ENCODE results near the gene SMARCAD1.

The SMARCAD1 gene

DNA sequence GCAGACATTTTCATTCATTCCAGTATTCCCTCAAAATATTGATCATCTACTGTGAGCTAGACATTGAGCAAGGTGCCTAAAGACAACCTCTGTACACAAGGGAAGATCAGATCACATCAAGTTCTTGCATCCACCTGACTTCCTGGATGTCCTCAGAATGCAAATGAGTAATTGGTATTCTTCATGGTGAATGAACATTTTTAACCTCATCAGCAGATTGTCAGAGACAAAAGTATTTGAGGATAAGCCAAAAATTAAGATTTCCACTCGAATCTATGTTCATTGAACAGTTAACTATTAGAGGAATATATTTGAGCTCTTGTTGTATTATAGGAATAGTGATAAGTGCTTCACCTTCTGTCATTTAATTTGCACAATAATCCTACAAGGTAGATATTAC is 1.3 kb downstream of the SMARCAD1 start:
- H3K27me3 ChIP-seq (replicated peaks in 2 of 5; ENCODE audit: control insufficient read depth in 4 of 5, insufficient read depth in 5 of 5, low read length in 4 of 5), result no peaks in the 10 kb centered on the region
- no CpG with 5 or more reads among the region's 1 CpG for WGBS (ENCODE audit: insufficient coverage)
- peak overlapping the region; percentile 95 to 98 for H3K27ac ChIP-seq (ENCODE audit: insufficient read depth in 1 of 2, low read depth in 1 of 2, low read length in 2 of 2, poor library complexity in 1 of 2, severe bottlenecking in 2 of 2)
- no peaks in the 10 kb centered on the region for H3K9me3 ChIP-seq (ENCODE audit: control extremely low read depth in 1 of 5, control insufficient read depth in 4 of 5, insufficient read depth in 2 of 5, low read depth in 1 of 5, low read length in 4 of 5)
- ChIA-PET POLR2A (interaction anchor here (0.6 kb wide), 1 partner anchor 376 kb away, joined by 3 read pairs; no protein-coding TSS in a partner anchor), CTCF (no interaction called here)
- no peak for DNase-seq
- peaks cover 5 to 32% (median 20%) of the 10 kb centered on the region in 4 experiments for H3K36me3 ChIP-seq (ENCODE audit: control insufficient read depth in 4 of 4, insufficient read depth in 4 of 4, low read length in 3 of 4)
- H3K4me1 ChIP-seq (ENCODE audit: control extremely low read depth in 1 of 4, control insufficient read depth in 4 of 4, insufficient read depth in 4 of 4, low read length in 3 of 4), result peaks cover 10 to 20% (median 14%) of the 10 kb centered on the region in 4 experiments
- peak overlapping the region in 6 of 7 experiments; percentile 56 to 99 (median 83) for H3K4me3 ChIP-seq (ENCODE audit: control insufficient read depth in 1 of 7, extremely low read depth in 1 of 7, insufficient read depth in 4 of 7, low read depth in 2 of 7, low read length in 6 of 7)

DNA sequence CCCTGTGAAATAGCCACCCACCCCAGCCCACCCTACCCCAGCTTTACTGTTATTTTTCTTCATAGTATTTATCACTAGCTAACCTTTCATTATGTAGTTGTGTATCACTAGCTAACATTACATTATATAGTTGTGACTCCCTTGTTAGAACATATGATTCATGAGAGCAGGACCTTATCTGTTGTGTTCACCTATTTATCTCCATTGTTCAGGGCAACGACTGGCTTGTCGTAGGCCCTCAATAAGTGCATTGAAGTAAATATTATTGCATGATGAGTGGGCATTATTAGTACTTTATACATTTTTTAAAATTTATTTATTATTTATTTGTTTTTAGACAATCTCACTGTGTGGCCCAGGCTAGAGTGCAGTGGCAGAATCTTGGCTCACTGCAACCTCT is 4.2 kb downstream of the SMARCAD1 start:
- Histone ChIP-seq H3K27ac (ENCODE audit: insufficient read depth in 1 of 2, low read depth in 1 of 2, low read length in 2 of 2, poor library complexity in 1 of 2, severe bottlenecking in 2 of 2) (no peak overlapping the region), H3K4me1 (ENCODE audit: control extremely low read depth in 1 of 4, control insufficient read depth in 4 of 4, insufficient read depth in 4 of 4, low read length in 3 of 4) (peaks cover 10 to 20% (median 14%) of the 10 kb centered on the region in 4 experiments), H3K9me3 (ENCODE audit: control extremely low read depth in 1 of 5, control insufficient read depth in 4 of 5, insufficient read depth in 2 of 5, low read depth in 1 of 5, low read length in 4 of 5) (peaks cover 0 to 4% (median 0%) of the 10 kb centered on the region in 5 experiments), H3K36me3 (ENCODE audit: control insufficient read depth in 4 of 4, insufficient read depth in 4 of 4, low read length in 3 of 4) (peaks cover 14 to 59% (median 35%) of the 10 kb centered on the region in 4 experiments), H3K4me3 (ENCODE audit: control insufficient read depth in 1 of 7, extremely low read depth in 1 of 7, insufficient read depth in 4 of 7, low read depth in 2 of 7, low read length in 6 of 7) (no peak overlapping the region), H3K27me3 (replicated peaks in 2 of 5; ENCODE audit: control insufficient read depth in 4 of 5, insufficient read depth in 5 of 5, low read length in 4 of 5) (no peaks in the 10 kb centered on the region)
- POLR2A ChIA-PET, result no interaction called here
- CTCF ChIA-PET, result no interaction called here
- no CpG with 5 or more reads among the region's 2 CpGs for WGBS (ENCODE audit: insufficient coverage)
- no peak for DNase-seq

DNA sequence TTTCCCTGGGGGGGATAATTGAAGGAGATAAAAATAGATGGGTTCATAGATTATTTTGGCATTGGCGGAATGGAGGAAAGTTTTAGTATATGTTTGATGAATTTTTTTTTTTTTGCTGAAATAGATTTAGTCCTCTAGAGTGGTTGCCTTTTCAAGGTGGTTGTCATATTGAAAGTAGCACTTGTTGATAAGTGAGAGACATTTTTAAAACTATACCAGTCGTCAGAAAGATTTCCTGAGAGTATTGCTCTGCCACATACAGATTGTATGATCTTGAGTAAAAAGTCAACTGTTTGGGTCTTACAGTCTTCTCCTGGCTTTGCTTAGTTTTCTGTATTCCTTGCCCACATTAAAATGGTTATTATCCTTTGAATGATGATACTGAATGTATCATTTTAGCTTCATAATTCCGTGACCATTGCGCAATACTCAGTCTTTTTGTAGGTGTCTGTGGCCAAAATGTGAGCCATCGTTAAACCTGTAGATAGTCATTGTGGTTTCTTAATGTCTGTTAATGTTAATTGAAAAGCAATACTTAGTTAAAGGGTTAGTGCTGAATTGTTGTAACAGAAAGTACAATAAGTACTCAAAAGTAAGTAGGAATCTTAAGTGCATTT is 7.1 kb downstream of the SMARCAD1 start:
- no peak for DNase-seq

DNA sequence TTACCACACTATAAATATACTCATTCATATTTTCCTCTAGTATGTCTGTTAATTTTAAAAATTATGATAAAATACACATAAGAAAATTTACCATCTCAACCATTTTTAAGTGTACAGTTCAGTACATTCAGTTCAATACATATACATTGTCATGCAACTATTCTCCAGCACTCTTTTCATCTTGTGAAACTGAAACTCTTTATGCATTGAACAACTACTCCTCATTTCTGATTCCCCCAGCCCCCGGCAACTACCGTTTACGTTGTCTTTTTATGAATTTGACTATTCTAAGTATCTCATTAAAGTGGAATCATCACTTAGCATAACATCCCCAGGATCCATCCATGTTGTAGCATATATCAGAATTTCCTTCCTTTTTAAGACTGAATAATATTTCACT is 8.7 kb downstream of the SMARCAD1 start:
- Histone ChIP-seq H3K27ac (ENCODE audit: insufficient read depth in 1 of 2, low read depth in 1 of 2, low read length in 2 of 2, poor library complexity in 1 of 2, severe bottlenecking in 2 of 2) (no peak overlapping the region), H3K9me3 (ENCODE audit: control extremely low read depth in 1 of 5, control insufficient read depth in 4 of 5, insufficient read depth in 2 of 5, low read depth in 1 of 5, low read length in 4 of 5) (peaks cover 0 to 4% (median 0%) of the 10 kb centered on the region in 5 experiments), H3K4me3 (ENCODE audit: control insufficient read depth in 1 of 7, extremely low read depth in 1 of 7, insufficient read depth in 4 of 7, low read depth in 2 of 7, low read length in 6 of 7) (no peak overlapping the region), H3K36me3 (ENCODE audit: control insufficient read depth in 4 of 4, insufficient read depth in 4 of 4, low read length in 3 of 4) (peaks cover 21 to 78% (median 41%) of the 10 kb centered on the region in 4 experiments), H3K4me1 (ENCODE audit: control extremely low read depth in 1 of 4, control insufficient read depth in 4 of 4, insufficient read depth in 4 of 4, low read length in 3 of 4) (no peaks in the 10 kb centered on the region), H3K27me3 (replicated peaks in 2 of 5; ENCODE audit: control insufficient read depth in 4 of 5, insufficient read depth in 5 of 5, low read length in 4 of 5) (no peaks in the 10 kb centered on the region)
- WGBS (ENCODE audit: insufficient coverage), result 100% methylated on average over 1 of the region's 3 CpGs
- POLR2A ChIA-PET, result no interaction called here
- DNase-seq, result no peak
- CTCF ChIA-PET, result no interaction called here

More for the DNA sequence above, 7.1 kb downstream of the SMARCAD1 start:
- Histone ChIP-seq H3K36me3 (ENCODE audit: control insufficient read depth in 4 of 4, insufficient read depth in 4 of 4, low read length in 3 of 4) (peaks cover 14 to 78% (median 38%) of the 10 kb centered on the region in 4 experiments), H3K4me3 (ENCODE audit: control insufficient read depth in 1 of 7, extremely low read depth in 1 of 7, insufficient read depth in 4 of 7, low read depth in 2 of 7, low read length in 6 of 7) (no peak overlapping the region), H3K27me3 (replicated peaks in 2 of 5; ENCODE audit: control insufficient read depth in 4 of 5, insufficient read depth in 5 of 5, low read length in 4 of 5) (no peaks in the 10 kb centered on the region), H3K4me1 (ENCODE audit: control extremely low read depth in 1 of 4, control insufficient read depth in 4 of 4, insufficient read depth in 4 of 4, low read length in 3 of 4) (peaks cover 0 to under 1% (median under 1%) of the 10 kb centered on the region in 4 experiments), H3K27ac (ENCODE audit: insufficient read depth in 1 of 2, low read depth in 1 of 2, low read length in 2 of 2, poor library complexity in 1 of 2, severe bottlenecking in 2 of 2) (no peak overlapping the region), H3K9me3 (ENCODE audit: control extremely low read depth in 1 of 5, control insufficient read depth in 4 of 5, insufficient read depth in 2 of 5, low read depth in 1 of 5, low read length in 4 of 5) (peaks cover 0 to 4% (median 0%) of the 10 kb centered on the region in 5 experiments)
- POLR2A ChIA-PET, result no interaction called here
- 94% methylated on average over 4 of the region's 5 CpGs for WGBS (ENCODE audit: insufficient coverage)
- CTCF ChIA-PET, result no interaction called here

DNA sequence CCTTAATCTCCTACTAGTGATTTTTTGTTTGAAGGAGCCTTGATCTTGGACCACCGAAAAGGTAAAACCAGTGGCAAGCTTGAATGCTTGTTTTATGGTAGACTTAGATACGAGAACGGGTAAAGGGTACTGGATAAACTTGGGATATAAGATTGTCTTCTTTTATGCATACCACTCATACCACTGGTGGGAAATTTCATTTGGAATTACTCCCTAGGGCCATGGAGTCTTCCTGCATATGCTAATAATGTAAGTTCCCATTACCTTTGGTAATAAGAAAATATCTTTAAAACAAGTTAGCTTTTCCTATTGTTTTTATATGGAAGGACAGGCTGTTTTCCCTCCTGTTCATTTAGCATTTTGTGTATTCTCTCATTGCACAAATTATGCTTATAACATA is 11.7 kb downstream of the SMARCAD1 start:
- Histone ChIP-seq H3K4me3 (ENCODE audit: control insufficient read depth in 1 of 7, extremely low read depth in 1 of 7, insufficient read depth in 4 of 7, low read depth in 2 of 7, low read length in 6 of 7) (no peak overlapping the region), H3K9me3 (ENCODE audit: control extremely low read depth in 1 of 5, control insufficient read depth in 4 of 5, insufficient read depth in 2 of 5, low read depth in 1 of 5, low read length in 4 of 5) (peaks cover 0 to 4% (median 0%) of the 10 kb centered on the region in 5 experiments), H3K36me3 (ENCODE audit: control insufficient read depth in 4 of 4, insufficient read depth in 4 of 4, low read length in 3 of 4) (peaks cover 16 to 56% (median 34%) of the 10 kb centered on the region in 4 experiments), H3K4me1 (ENCODE audit: control extremely low read depth in 1 of 4, control insufficient read depth in 4 of 4, insufficient read depth in 4 of 4, low read length in 3 of 4) (no peaks in the 10 kb centered on the region), H3K27ac (ENCODE audit: insufficient read depth in 1 of 2, low read depth in 1 of 2, low read length in 2 of 2, poor library complexity in 1 of 2, severe bottlenecking in 2 of 2) (no peak overlapping the region), H3K27me3 (replicated peaks in 2 of 5; ENCODE audit: control insufficient read depth in 4 of 5, insufficient read depth in 5 of 5, low read length in 4 of 5) (no peaks in the 10 kb centered on the region)
- POLR2A ChIA-PET, result no interaction called here
- DNase-seq, result no peak
- WGBS (ENCODE audit: insufficient coverage), result 100% methylated on average over 1 of the region's 3 CpGs
- CTCF ChIA-PET, result no interaction called here

DNA sequence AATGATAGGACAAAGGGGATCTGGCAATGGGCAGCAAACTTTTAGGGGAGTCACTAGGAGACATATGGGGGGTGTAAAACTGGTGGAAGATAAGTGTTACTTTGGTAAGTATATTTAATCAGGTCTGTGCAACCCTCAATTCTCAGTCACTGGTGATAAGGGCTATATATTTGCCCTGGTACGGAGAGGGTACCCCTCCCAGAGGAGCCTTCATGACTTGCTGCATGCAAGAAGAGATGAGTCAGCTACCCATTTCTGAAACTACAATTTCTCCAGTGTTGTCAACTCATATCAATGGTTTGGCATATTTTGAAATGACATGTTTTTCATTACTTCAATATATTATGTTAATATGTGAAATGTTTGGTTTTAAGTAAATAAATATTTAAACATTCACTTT is 14.3 kb downstream of the SMARCAD1 start:
- WGBS (ENCODE audit: insufficient coverage), result 67% methylated on average over 1 of the region's 1 CpG
- Histone ChIP-seq H3K9me3 (ENCODE audit: control extremely low read depth in 1 of 5, control insufficient read depth in 4 of 5, insufficient read depth in 2 of 5, low read depth in 1 of 5, low read length in 4 of 5) (no peaks in the 10 kb centered on the region), H3K4me3 (ENCODE audit: control insufficient read depth in 1 of 7, extremely low read depth in 1 of 7, insufficient read depth in 4 of 7, low read depth in 2 of 7, low read length in 6 of 7) (no peak overlapping the region), H3K36me3 (ENCODE audit: control insufficient read depth in 4 of 4, insufficient read depth in 4 of 4, low read length in 3 of 4) (peaks cover 7 to 33% (median 22%) of the 10 kb centered on the region in 4 experiments), H3K4me1 (ENCODE audit: control extremely low read depth in 1 of 4, control insufficient read depth in 4 of 4, insufficient read depth in 4 of 4, low read length in 3 of 4) (no peaks in the 10 kb centered on the region), H3K27ac (ENCODE audit: insufficient read depth in 1 of 2, low read depth in 1 of 2, low read length in 2 of 2, poor library complexity in 1 of 2, severe bottlenecking in 2 of 2) (no peak overlapping the region), H3K27me3 (replicated peaks in 2 of 5; ENCODE audit: control insufficient read depth in 4 of 5, insufficient read depth in 5 of 5, low read length in 4 of 5) (no peaks in the 10 kb centered on the region)
- ChIA-PET CTCF (interaction anchor here (1.5 kb wide), 1 partner anchor 15 kb away, joined by 4 read pairs; the partner anchor contains the start of gene SMARCAD1), POLR2A (no interaction called here)
- peak in 2 of 3 donors; percentile 21 to 30 for DNase-seq

DNA sequence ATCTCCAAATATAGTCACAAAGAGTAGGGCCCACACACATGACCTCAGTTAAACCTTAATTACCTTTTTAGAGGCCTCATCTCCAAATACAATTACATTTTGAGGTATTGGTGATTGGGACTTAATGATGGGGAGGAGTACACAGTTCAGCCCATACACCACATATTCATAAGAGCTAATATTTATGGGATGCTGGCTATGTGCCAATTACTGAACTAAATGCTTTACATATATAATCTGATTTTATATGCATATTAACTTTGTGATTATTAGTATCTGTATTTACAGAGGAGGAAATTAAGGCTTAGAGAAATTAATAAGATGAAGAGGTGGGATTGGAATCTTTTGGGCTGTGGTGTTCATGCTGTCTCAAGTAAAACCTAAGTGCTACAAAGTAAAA is 17.8 kb downstream of the SMARCAD1 start:
- Histone ChIP-seq H3K27me3 (replicated peaks in 2 of 5; ENCODE audit: control insufficient read depth in 4 of 5, insufficient read depth in 5 of 5, low read length in 4 of 5) (no peaks in the 10 kb centered on the region), H3K9me3 (ENCODE audit: control extremely low read depth in 1 of 5, control insufficient read depth in 4 of 5, insufficient read depth in 2 of 5, low read depth in 1 of 5, low read length in 4 of 5) (no peaks in the 10 kb centered on the region), H3K36me3 (ENCODE audit: control insufficient read depth in 4 of 4, insufficient read depth in 4 of 4, low read length in 3 of 4) (peaks cover 6 to 36% (median 19%) of the 10 kb centered on the region in 4 experiments), H3K4me3 (ENCODE audit: control insufficient read depth in 1 of 7, extremely low read depth in 1 of 7, insufficient read depth in 4 of 7, low read depth in 2 of 7, low read length in 6 of 7) (no peak overlapping the region), H3K27ac (ENCODE audit: insufficient read depth in 1 of 2, low read depth in 1 of 2, low read length in 2 of 2, poor library complexity in 1 of 2, severe bottlenecking in 2 of 2) (no peak overlapping the region), H3K4me1 (ENCODE audit: control extremely low read depth in 1 of 4, control insufficient read depth in 4 of 4, insufficient read depth in 4 of 4, low read length in 3 of 4) (no peaks in the 10 kb centered on the region)
- CTCF ChIA-PET, result no interaction called here
- POLR2A ChIA-PET, result interaction anchor here (0.6 kb wide), 1 partner anchor 93 kb away, joined by 3 read pairs; no protein-coding TSS in a partner anchor
- DNase-seq, result no peak
